Ureter (tissue), 1 donor: ENCODE results near the gene YBX3. TPM values are rescaled to one million over a fixed set of nuclear protein-coding genes. Genes with fewer than 3 reads are reported as not detected.

Experiments used
- DNase-seq: peaks from one replicate; pipeline ENCODE4 v3.0.0-alpha.2; 2020; ENCODE audit warnings: low spot score
- total RNA-seq: library from RNA; stranded (reverse); gene quantifications from one replicate; pipeline ENCODE4 v1.2.4, GENCODE V29; 2023
- donor health status: DM: yes; HTN: yes; CAD: no.

The YBX3 gene
- total RNA-seq, 1 donor from 2014 or later: 318 TPM

- DNase-seq: peak; percentile 96
These were observed 1.2 kb downstream of the YBX3 start for GRCh38 chr12:10721651-10722501.

- no peak for DNase-seq
These were observed 2.0 kb downstream of the YBX3 start for GRCh38 chr12:10720974-10721650.

GRCh38 chr12:10719482-10719881, 3.6 kb downstream of the YBX3 start:
- no peak for DNase-seq

- DNase-seq: no peak
These were observed 4.8 kb downstream of the YBX3 start for GRCh38 chr12:10718279-10718821.

GRCh38 chr12:10717410-10717809, 5.7 kb downstream of the YBX3 start:
- no peak for DNase-seq

GRCh38 chr12:10716704-10717315, 6.3 kb downstream of the YBX3 start:
- peak; percentile 90 for DNase-seq

GRCh38 chr12:10716277-10716676, 6.8 kb downstream of the YBX3 start:
- no peak for DNase-seq

- DNase-seq: no peak
These were observed 7.6 kb downstream of the YBX3 start for GRCh38 chr12:10715491-10715890.

GRCh38 chr12:10709808-10710207, 13.3 kb downstream of the YBX3 start:
- DNase-seq: no peak

GRCh38 chr12:10708862-10709261, 14.3 kb downstream of the YBX3 start:
- DNase-seq: no peak

- DNase-seq: no peak
These were observed 17.5 kb downstream of the YBX3 start for GRCh38 chr12:10705655-10706054.

- DNase-seq: no peak
These were observed 21.3 kb downstream of the YBX3 start for GRCh38 chr12:10701843-10702242.

GRCh38 chr12:10701131-10701681, 21.9 kb downstream of the YBX3 start:
- DNase-seq: no peak

GRCh38 chr12:10700581-10700980, 22.5 kb downstream of the YBX3 start:
- DNase-seq: no peak

- DNase-seq: no peak
These were observed 25.3 kb downstream of the YBX3 start for GRCh38 chr12:10697862-10698261.

GRCh38 chr12:10697156-10697555, 26.0 kb downstream of the YBX3 start:
- DNase-seq: no peak

- no peak for DNase-seq
These were observed 32.2 kb downstream of the YBX3 start for GRCh38 chr12:10690906-10691305.

- DNase-seq: no peak
These were observed 34.0 kb downstream of the YBX3 start for GRCh38 chr12:10689146-10689545.

- no peak for DNase-seq
These were observed 35.1 kb downstream of the YBX3 start for GRCh38 chr12:10688042-10688441.

GRCh38 chr12:10673659-10674384, 49.3 kb downstream of the YBX3 start, which contains the start of gene STYK1:
Gene STYK1 (minus strand): TSS chr12:10674052. CDS start chr12:10634618, 39,434 bp downstream.
- peak; percentile 83 for DNase-seq

- peak; percentile 46 for DNase-seq
These were observed 50.8 kb downstream of the YBX3 start for GRCh38 chr12:10672231-10672868.
